ENCODE data around the gene KNTC1.
"Not testable (repeated sequence)": the region's sequence is repeated elsewhere in the genome, so short reads cannot be mapped to it uniquely, and the experiment has no call there.

KNTC1 gene

DNA sequence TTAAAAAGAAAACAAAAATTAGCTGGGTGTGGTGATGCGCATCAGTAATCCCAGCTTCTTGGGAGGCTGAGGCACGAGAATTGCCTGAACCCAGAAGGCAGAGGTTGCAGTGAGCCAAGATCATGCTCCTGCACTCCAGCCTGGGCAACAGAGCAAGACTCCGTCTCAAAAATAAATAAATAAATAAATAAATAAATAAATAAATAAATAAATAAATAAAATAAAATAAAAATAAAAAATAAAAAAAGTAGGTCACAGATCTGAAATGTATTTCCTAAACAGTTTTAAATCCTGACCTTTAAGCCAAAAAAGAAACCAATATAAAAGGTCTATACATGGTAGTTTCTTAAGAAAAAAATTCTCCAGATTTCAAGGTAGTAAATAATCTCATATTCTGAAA, 14.0 kb upstream of the KNTC1 start:
- not testable (repeated sequence) for DNase-seq

DNA sequence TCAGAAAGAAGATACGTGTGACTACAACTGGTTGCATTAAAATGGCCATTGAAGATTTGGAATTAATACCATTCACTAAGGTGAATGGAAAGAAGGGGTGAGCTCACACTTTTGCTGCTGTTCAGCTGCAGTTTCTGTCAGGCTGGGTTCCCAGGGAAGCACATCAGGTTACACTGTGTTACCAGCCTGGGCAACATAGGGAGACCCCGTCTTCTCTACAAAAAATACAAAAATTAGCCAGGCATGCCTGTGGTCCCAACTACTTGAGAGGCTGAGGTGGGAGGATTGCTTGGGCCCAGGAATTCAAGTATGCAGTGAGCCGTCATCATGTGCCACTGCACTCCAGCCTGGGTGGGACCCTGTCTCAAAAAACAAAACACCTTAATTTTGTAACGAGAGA, 13.4 kb upstream of the KNTC1 start:
- no peak for DNase-seq

GRCh38 chr12:122515275-122515674, 11.8 kb upstream of the KNTC1 start:
- DNase-seq, result no peak

DNA sequence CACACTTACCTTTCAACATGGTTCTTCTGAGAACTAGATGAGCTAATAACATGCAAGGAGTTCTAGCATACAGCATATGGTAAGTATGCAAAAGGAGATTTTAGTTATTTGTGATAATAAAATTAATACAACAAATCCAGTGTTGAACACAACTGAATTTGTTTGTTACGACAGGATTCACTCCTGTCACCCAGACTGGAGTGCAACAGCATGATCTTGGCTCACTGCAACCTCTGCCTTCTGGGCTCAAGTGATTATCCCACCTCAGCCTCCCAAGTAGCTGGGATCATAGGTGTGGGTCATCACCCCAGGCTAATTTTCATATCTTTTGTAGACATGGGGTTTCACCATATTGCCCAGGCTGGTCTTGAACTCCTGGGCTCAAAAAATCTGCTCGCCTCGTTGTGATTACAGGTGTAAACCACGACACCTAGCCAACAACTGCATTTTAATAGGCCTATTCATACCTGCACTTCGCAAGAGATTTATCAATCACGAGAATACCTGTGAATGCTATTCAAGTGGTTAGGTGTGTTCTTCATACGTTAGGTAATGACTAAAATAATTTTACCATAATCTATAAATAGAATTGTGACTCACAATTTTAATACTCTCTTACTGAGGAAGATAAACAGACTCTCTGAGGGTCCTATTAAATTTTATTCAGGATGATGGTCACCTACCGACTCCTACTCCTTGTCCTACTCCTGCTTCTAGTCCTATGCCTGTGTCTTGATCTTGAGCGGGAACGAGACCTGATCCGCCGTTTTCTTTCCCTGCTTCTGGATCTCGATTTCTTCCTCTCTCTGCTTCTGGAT, 10.3 kb upstream of the KNTC1 start:
- no peak for DNase-seq

GRCh38 chr12:122517877-122518276, 9.2 kb upstream of the KNTC1 start:
- DNase-seq, result peak; percentile 97

GRCh38 chr12:122518908-122519307, 8.1 kb upstream of the KNTC1 start:
- no peak for DNase-seq

- DNase-seq, result no peak
Observed at GRCh38 chr12:122519418-122519817, 7.6 kb upstream of the KNTC1 start.

DNA sequence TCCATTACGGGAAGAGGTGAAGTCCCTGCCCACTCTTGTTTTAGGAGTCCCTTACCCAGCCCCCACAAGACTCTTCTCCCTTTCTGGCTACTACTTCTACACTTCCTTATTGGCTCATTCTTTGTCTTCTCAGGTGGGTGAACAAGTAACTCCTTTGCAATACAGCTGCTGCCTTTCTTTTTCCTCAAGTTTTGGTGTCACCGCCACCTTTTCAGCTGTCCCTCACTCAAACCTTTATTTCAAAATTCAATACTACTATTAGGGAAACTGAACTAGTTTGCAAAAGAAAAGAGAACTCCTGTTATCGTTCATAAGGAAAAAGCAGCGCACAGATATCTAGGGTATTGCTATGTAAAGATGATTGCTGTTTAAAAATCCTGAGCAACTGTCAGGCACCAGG, 6.4 kb upstream of the KNTC1 start:
- no peak for DNase-seq

DNA sequence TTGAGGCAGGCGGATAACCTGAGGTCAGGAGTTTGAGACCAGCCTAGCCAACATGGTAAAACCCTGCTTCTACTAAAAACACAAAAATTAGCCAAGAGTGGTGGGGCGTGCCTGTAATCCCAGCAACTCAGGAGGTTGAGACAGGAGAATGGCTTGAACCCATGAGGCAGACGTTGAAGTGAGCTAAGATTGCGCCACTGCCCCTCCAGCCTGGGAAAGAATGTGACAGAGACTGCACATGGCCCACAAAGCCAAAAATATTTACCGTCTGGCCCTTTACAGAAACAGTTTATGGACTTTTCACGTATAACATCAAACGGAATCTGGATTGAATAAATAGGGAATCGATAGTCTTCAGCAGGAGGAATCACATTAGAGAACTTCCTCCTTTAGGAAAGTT, 3.8 kb upstream of the KNTC1 start:
- peak; percentile 81 for DNase-seq

DNA sequence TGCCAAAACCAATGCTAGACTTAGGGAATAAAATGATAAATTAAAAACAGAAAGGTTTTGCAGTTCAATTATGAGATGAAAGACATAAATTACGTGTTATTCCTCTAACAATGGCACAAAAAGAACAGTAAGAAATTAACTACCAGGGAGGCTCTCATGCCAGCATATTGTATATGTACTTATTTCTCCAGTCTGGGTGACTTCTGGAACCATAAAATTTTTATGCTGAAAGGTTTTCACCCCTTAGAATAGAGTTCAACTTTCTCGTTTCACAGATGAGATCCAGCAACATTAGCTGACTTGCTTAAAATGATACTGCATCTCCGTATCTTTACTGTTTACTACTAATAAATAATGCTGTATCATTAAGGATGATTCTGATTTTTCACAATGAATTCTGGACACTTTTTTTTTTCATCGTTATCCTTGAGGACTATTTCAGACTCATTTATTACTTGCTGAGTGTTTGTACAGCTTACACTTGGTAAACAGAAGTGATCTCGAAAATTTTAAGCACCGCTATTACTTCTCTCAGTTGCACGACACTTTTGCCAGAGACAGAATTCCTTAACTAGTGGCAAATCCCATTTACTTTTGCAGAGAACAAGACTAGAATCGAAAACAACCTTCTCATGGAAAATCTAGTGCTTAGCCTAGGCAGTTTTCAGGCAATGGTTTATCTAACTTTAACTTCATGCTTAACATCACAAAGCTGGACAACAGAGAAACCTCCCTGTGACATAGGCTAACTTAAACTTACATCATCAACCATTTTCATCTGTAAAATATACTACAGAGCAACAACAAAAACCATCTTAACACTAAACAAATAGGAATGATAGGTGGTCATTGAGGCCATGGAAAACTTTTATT, 3.0 kb upstream of the KNTC1 start:
- no peak for DNase-seq

DNA sequence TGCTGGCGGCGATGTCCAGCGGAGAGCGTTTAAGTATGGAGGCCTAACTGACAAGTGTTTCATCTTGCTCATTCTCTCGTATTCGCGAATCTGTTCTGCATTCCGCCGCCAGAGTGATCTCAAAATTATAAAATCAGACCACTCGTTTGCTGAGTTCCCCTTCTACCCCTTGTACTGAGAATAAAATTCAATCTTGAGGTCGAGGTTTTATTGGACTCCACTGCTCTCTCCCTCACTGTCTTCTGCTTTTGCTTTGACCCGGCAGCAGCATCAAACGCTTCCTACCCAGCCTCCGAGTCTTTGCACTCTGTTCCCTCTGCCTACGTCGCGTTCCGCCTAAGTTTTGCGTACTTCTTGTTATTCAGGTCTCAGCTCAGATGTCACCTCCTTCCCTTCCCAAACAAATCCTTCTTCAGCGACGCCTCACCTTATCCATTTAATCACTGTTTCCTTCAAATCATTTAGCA, 462 bp downstream of the KNTC1 start:
- peak; percentile 39 for DNase-seq

DNA sequence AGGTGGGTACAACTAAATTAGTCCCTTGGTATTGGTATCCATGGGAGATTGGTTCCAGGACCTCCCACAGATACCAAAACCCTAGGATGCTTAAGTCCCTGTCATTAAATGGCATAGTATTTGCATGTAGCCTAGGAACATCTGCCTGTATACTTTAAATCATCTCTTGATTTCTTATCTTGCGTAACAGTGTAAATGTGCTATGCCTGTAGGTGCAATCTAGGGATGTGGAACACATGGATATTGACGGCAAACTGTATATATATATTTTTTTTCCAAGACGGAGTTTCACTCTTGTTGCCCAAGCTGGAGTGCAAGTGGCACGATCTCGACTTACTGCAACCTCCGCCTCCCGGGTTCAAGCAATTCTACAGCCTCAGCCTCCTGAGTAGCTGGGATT, 1.5 kb downstream of the KNTC1 start:
- no peak for DNase-seq

DNA sequence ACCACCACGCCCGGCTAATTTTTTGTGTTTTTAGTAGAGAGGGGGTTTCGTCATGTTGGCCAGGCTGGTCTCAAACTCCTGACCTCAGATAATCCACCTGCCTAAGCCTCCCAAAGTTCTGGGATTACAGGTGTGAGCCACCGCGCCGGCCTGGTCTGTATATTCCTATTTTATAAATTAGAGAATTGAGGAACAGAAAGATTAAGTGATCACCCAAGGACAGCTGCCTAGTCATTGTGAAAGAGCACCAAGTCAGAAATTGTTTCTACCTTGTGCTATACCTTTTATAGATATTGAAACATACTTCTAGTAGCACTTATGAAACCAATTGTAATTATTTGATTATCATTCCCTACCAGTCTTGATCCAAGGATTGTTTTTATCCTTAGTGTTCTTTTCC, 1.9 kb downstream of the KNTC1 start:
- DNase-seq, result no peak

DNA sequence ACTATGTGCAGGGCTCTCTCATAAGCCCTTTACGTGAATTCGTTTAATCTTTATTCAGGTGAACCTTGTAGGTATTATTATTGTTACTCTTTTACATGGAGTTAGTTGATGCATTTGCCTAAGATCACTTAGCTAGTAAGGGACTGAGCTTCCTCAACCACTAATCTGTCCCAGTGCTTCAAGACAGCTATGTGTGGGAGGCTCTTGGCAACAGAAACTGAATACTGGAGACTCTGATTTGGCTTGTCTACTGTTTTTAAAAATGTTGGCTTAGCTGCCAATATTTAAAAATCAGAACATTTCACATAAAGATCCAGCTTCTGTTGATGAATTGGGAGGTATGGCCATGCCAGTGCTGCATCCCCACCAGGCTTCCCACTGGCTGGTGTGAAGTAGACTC, 6.8 kb downstream of the KNTC1 start:
- DNase-seq, result no peak

- DNase-seq, result no peak
Observed at GRCh38 chr12:122537021-122537420, 10.0 kb downstream of the KNTC1 start.

DNA sequence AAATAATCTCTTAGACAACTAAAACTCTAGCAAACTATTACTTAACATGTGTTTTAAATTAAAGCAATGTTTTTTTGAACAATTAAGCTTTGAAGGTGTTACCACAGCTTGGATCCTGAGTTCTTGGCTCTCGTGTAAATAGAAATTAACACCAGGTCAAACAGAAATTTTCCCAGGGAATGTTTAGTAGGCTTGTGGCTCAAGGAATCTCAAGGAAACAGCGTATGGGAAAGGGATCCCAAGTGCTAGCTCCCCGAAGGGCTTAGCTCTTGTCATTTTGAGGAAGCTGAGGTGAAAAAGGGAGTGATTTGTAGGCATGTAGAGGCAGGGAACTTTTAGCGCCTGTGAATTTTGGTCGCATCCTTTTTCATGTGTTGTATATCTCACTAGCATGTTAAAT, 11.4 kb downstream of the KNTC1 start:
- no peak for DNase-seq

DNA sequence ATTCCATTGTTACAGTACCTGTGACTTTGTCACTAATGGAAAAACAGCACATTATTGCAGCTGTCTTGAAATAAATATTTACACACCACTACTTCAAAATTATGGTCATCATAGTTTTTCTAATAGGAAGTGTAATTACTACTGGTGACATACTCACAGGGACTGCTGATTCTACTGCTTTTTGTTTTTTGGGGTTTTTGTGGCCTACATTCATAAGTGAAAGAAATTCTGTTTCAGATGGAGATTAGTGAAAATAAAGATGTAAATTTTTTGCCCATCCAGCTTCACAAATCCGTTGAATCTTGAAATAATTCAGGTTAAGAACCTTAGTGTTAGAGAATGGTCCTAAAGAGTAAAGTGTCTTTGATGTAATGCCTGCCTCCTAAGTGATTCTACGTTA, 17.5 kb downstream of the KNTC1 start:
- no peak for DNase-seq

GRCh38 chr12:122545855-122546254, 18.8 kb downstream of the KNTC1 start:
- DNase-seq, result no peak

GRCh38 chr12:122547330-122547729, 20.3 kb downstream of the KNTC1 start:
- no peak for DNase-seq

DNA sequence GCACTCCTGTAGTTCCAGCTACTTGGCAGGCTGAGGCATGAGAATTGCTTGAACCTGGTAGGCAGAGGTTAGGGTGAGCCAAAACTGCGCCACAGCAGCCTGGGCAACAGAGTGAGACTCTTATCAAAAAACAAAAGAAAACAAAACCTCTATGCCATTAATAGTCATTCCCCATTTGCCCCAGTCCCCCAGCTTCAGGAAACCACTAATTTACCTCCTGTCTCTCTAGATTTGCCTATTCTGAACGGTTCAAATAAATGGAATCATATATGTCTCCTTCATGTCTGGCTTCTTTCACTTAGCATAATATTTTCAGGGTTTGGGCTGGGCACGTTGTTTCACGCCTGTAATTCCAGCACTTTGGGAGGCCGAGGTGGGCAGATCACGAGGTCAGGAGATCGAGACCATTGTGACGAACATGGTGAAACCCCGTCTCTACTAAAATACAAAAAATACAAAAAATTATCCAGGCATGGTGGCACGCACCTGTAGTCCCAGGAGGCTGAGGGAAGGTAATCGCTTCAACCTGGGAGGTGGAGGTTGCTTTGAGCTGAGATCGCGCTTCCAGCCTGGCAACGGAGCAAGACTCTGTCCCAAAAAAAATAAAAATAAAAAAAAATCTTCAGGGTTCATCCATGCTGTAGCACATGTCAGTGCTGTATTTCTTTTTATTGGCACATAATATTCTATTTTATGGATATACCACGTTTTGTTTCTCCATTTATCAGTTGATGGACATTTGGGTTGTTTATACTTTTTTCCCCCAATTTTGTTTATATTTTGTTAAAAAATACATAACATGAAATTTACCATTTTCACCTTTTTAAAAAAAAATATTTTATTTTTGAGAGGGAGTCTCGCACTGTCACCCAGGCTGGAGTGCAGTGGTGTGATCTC, 31.9 kb downstream of the KNTC1 start:
- no peak for DNase-seq

DNA sequence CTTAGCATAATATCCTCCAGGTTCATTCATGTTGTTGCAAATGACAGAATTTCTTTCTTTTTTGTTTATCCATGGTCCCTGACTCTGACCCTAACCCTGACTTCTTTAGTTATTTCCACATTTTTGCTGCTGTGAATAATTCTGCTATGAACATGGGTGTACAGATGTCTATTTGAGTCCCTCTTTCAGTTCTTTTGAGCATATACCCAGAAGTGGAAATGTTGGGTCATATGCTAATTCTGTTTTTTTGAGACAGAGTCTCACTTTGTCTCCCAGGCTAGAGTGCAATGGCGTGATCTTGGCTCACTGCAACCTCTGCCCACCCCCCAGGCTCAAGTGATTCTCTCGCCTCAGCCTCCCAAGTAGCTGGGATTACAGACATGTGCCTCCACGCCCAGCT, 33.1 kb downstream of the KNTC1 start:
- DNase-seq, result no peak

GRCh38 chr12:122563361-122563760, 36.3 kb downstream of the KNTC1 start:
- DNase-seq, result no peak

GRCh38 chr12:122566816-122567215, 39.8 kb downstream of the KNTC1 start:
- DNase-seq, result not testable (repeated sequence)
